WERI-Rb-1 (cell line): ENCODE measurements around the gene MGAM2.

ENCODE experiments used
- DNase-seq: peaks from one replicate; pipeline ENCODE4 v3.0.0-alpha.2; 2020
- H3K27ac ChIP-seq: fragments of 250-450 bp; sonication (Bioruptor Pico); 2 replicates; pipeline ENCODE4 v1.5.1; 2020; ENCODE audit warnings: mild to moderate bottlenecking, moderate library complexity
- H3K27me3 ChIP-seq: fragments of 250-450 bp; sonication (Bioruptor Pico); 2 replicates; pipeline ENCODE4 v1.5.1; 2021; ENCODE audit warnings: mild to moderate bottlenecking, low read depth, moderate library complexity; ENCODE audit not compliant: insufficient read depth, severe bottlenecking
- H3K36me3 ChIP-seq: fragments of 250-450 bp; sonication (Bioruptor Pico); 2 replicates; pipeline ENCODE4 v1.5.1; 2020; ENCODE audit warnings: mild to moderate bottlenecking, moderate library complexity
- H3K4me3 ChIP-seq: 2 replicates; pipeline ENCODE4 v1.5.1; 2011; ENCODE audit warnings: low read depth, mild to moderate bottlenecking, control low read depth, low read length
- H3K9me3 ChIP-seq: fragments of 250-450 bp; sonication (Bioruptor Pico); 2 replicates; pipeline ENCODE4 v1.5.1; 2021; ENCODE audit warnings: mild to moderate bottlenecking, moderate library complexity; ENCODE audit not compliant: severe bottlenecking
- CTCF ChIP-seq: IDR thresholded peaks from 2 replicates; pipeline ENCODE4 v1.5.1; 2011; ENCODE audit warnings: low read depth, mild to moderate bottlenecking, control low read depth, inconsistent platforms, low read length

Gene MGAM2

DNA sequence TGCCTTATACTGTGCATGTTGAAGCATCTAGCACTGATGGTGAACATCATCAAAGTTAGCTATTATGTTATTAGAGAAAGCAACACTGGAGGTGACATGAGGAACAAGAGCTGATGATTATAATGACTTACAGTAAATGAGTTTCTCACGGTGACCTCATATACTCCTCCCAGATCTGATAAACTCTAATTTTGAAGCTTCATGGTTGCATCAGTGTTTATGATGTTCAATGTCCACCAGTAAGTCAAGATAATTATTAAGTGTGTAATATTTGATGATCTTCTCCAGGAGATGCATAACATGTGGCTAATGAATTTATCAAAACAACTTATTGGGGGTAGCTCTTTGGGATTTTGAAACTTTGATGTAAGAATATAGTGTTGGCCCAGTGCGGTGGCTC lies 27.5 kb downstream of the MGAM2 start:
- no peak for TF ChIP-seq CTCF
- H3K27ac ChIP-seq = no peak overlapping the region

GRCh38 chr7:142139597-142140400 lies 28.3 kb downstream of the MGAM2 start:
- TF ChIP-seq CTCF = no peak

More for the DNA sequence above, 27.5 kb downstream of the MGAM2 start:
- H3K4me3 ChIP-seq = no peak overlapping the region
- no peak for DNase-seq
- H3K36me3 ChIP-seq = no peaks in the 10 kb centered on the region
- no peaks in the 10 kb centered on the region for H3K27me3 ChIP-seq
- H3K9me3 ChIP-seq = no peaks in the 10 kb centered on the region

GRCh38 chr7:142140401-142140959 lies 29.0 kb downstream of the MGAM2 start:
- H3K27me3 ChIP-seq = no peaks in the 10 kb centered on the region
- no peaks in the 10 kb centered on the region for H3K36me3 ChIP-seq

More at GRCh38 chr7:142139597-142140400, 28.3 kb downstream of the MGAM2 start:
- no peak for DNase-seq
- no peaks in the 10 kb centered on the region for H3K36me3 ChIP-seq
- no peak overlapping the region for H3K4me3 ChIP-seq
- no peaks in the 10 kb centered on the region for H3K9me3 ChIP-seq
- H3K27ac ChIP-seq = no peak overlapping the region
- no peaks in the 10 kb centered on the region for H3K27me3 ChIP-seq

DNA sequence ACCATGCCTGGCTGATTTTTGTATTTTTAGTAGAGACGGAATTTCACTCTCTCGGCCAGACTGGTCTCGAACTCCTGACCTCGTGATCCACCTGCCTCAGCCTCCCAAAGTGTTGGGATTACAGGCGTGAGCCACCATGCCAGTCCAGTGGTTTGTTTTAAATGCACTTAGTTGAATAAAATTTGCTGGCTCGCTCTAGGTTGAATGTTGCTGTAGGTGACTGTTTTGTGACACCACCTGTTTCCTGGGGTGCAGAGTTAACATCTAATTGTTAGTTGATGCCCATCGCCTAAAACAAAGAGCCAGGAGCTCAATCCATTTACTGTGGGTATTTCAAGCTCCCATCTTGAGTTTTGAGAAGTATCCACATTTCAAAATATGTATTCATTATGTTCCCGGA lies 31.2 kb downstream of the MGAM2 start:
- H3K36me3 ChIP-seq = no peaks in the 10 kb centered on the region
- H3K4me3 ChIP-seq = no peak overlapping the region
- H3K27me3 ChIP-seq = no peaks in the 10 kb centered on the region
- no peak for DNase-seq
- no peak overlapping the region for H3K27ac ChIP-seq
- no peak for TF ChIP-seq CTCF
- H3K9me3 ChIP-seq = no peaks in the 10 kb centered on the region

More at GRCh38 chr7:142140401-142140959, 29.0 kb downstream of the MGAM2 start:
- no peak overlapping the region for H3K4me3 ChIP-seq
- no peak for DNase-seq
- no peaks in the 10 kb centered on the region for H3K9me3 ChIP-seq
- H3K27ac ChIP-seq = no peak overlapping the region
- no peak for TF ChIP-seq CTCF

DNA sequence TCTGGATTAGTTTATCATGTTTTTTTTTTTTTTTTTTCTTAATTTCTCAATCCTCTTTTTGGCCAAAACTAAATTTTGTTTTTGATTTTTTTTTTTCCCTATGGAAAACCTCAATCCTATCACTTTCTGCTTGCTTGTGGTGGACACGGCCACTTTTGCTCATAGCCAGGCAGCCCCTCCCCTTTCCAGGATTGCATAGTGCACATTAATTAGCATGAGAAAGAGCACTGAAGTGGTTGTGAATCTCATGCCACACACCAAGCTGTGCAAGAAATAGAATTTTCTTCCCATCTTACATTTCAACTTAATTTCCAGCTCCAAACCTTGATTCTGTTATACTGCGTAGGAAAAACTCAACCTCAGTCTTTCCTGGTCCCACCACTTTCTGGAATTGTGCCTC lies 34.6 kb downstream of the MGAM2 start:
- Histone ChIP-seq H3K27me3 (no peaks in the 10 kb centered on the region), H3K4me3 (no peak overlapping the region), H3K9me3 (no peaks in the 10 kb centered on the region), H3K36me3 (no peaks in the 10 kb centered on the region), H3K27ac (no peak overlapping the region)
- DNase-seq = no peak
- TF ChIP-seq CTCF = no peak
